NCI-H2171 (cell line): Measurements from ENCODE around the gene MYF5.

ENCODE experiments used
- DNase-seq: peaks from one replicate; lab custom pipeline; 2025; lab: John Stamatoyannopoulos, UW

MYF5 gene

DNA sequence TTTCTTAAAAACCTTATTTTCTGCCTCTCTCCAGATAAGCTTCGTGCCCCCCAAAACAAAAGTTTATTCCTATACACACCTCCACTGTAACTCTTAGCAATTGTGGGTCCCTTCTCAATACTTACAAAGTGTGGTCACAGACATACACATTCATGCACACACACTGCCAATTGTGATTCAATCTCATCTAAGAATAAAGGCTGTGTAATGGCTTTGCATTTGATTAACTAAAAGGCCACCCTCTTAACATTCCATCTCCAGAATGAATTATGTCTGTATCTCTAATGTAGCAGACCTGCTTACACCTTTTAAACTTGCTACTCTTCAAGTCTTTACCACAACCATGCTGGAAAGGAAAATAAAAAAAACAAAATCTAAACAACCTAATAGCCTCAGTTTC, 49.5 kb downstream of the MYF5 start:
- no peak for DNase-seq

GRCh38 chr12:80766897-80767296, 50.2 kb downstream of the MYF5 start:
- DNase-seq, result no peak
